Natural killer cell (primary cell): Measurements from ENCODE around the gene FAM162A. TPM values are rescaled to one million over a fixed set of nuclear protein-coding genes. Genes with fewer than 3 reads are reported as not detected.

Experiments used
- ATAC-seq, 3 donors: fragments of 150-1000 bp in 2 of 3; fragments of 200-7000 bp in 1 of 3; cut with Tn5 transposase; 1 replicate in 1 of 3; 2 replicates in 2 of 3; pipeline ENCODE4 v1.10.0; 2021; ENCODE audit warnings: mild to moderate bottlenecking in 2 of 3, moderate library complexity in 2 of 3
- DNase-seq, 2 donors: peaks; one replicate each; pipeline versions ENCODE4 v3.0.0 to v3.0.0-alpha.2; 2013 to 2021; ENCODE audit warnings: mixed read lengths in 1 of 2
- H3K27ac ChIP-seq: one replicate; pipeline ENCODE4 v1.5.1; 2013; ENCODE audit warnings: mild to moderate bottlenecking, low read length
- H3K27me3 ChIP-seq: one replicate; pipeline ENCODE4 v1.6.1; 2013; ENCODE audit warnings: low read length; ENCODE audit not compliant: control insufficient read depth, insufficient read depth
- H3K36me3 ChIP-seq: one replicate; pipeline ENCODE4 v1.6.1; 2013; ENCODE audit warnings: low read length; ENCODE audit not compliant: control insufficient read depth, insufficient read depth
- H3K4me1 ChIP-seq: one replicate; pipeline ENCODE4 v1.6.1; 2013; ENCODE audit warnings: low read length; ENCODE audit not compliant: control insufficient read depth, insufficient read depth
- H3K4me3 ChIP-seq: one replicate; pipeline ENCODE4 v1.5.1; 2013; ENCODE audit warnings: low read length
- H3K9me3 ChIP-seq: one replicate; pipeline ENCODE4 v1.6.1; 2013; ENCODE audit warnings: low read length; ENCODE audit not compliant: control insufficient read depth, insufficient read depth
- H3K27ac Mint-ChIP-seq, 2 donors: one replicate each; pipeline ENCODE4 v1.8.0; 2022; ENCODE audit warnings: mild to moderate bottlenecking in 2 of 2, mixed read lengths in 2 of 2, moderate library complexity in 1 of 2
- H3K27me3 Mint-ChIP-seq, 2 donors: one replicate each; pipeline ENCODE4 v1.8.0; 2022; ENCODE audit warnings: low read depth in 2 of 2, mixed read lengths in 2 of 2
- H3K36me3 Mint-ChIP-seq: one replicate; pipeline ENCODE4 v1.8.0; 2022; ENCODE audit warnings: mixed read lengths
- H3K4me1 Mint-ChIP-seq, 2 donors: one replicate each; pipeline ENCODE4 v1.8.0; 2022; ENCODE audit warnings: mixed read lengths in 2 of 2
- H3K4me3 Mint-ChIP-seq: one replicate; pipeline ENCODE4 v1.8.0; 2022; ENCODE audit warnings: mild to moderate bottlenecking, moderate library complexity, mixed read lengths
- H3K9me3 Mint-ChIP-seq, 2 donors: one replicate each; pipeline ENCODE4 v1.8.0; 2022; ENCODE audit warnings: mixed read lengths in 2 of 2
- WGBS: methylation state at CpG from one replicate; pipeline ENCODE4 v1.1.7; 2013; ENCODE audit warnings: missing lambda C conversion rate; ENCODE audit not compliant: insufficient coverage; 5-methylcytosine and 5-hydroxymethylcytosine counted together
- intact Hi-C: fragments of 100-400 bp; cut with micrococcal nuclease; formaldehyde crosslinking; loops from one replicate; pipeline ENCODE4 v1.14.2; 2022
- total RNA-seq, 4 donors: library from RNA; stranded (reverse); fragments of 120-200 nt in 1 of 4; gene quantifications; one replicate each; pipeline versions ENCODE4 v1.2.3 to v1.2.4, GENCODE V29; 2013 to 2022
- TF ChIP-seq, protein P1 (sequence below): fragments of 200-600 bp; IDR thresholded peaks from one replicate; pipeline ENCODE4 v1.8.0; 2022; ENCODE audit warnings: antibody characterized with exemption

FAM162A gene
- total RNA-seq, 3 donors from 2014 or later (not counting 1 experiment from before 2014, with no cell fraction given), result 12.2 to 18.4 (median 16.3) TPM

DNA sequence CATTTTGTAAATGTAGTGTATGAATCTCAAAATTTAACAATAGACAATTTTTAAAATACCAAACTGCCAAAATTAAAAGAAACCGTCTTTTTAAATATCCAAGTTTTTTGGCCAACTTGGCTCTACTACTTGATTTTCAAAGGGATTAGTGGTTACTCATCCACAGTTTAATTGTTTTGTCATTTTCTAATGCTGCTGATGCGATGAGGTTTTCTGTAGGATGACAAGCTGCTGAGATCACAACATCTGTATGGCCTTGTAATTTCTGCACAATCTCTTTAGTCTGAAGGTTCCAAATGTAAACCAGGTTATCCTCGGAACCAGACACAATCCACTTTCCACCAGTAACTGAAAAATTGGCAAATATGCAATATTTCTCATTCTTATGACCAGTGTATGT is 30.4 kb downstream of the FAM162A start:
- Histone ChIP-seq H3K36me3 (peaks cover 5% of the 10 kb centered on the region), H3K9me3 (no peaks in the 10 kb centered on the region), H3K27me3 (no peaks in the 10 kb centered on the region), H3K4me3 (no peak overlapping the region), H3K27ac (no peak overlapping the region), H3K4me1 (peaks cover 13% of the 10 kb centered on the region)
- intact Hi-C loops, result loop anchor here (10.0 kb wide), 1 partner anchor 1170 kb away; the partner anchor contains the start of gene HACD2
- no peaks in the 10 kb centered on the region for H3K36me3 Mint-ChIP-seq
- DNase-seq (no peak), ATAC-seq (no peak)
- H3K4me3 Mint-ChIP-seq, result peak overlapping the region; percentile 97
- no peaks in the 10 kb centered on the region for H3K27me3 Mint-ChIP-seq
- TF ChIP-seq, protein P1, sequence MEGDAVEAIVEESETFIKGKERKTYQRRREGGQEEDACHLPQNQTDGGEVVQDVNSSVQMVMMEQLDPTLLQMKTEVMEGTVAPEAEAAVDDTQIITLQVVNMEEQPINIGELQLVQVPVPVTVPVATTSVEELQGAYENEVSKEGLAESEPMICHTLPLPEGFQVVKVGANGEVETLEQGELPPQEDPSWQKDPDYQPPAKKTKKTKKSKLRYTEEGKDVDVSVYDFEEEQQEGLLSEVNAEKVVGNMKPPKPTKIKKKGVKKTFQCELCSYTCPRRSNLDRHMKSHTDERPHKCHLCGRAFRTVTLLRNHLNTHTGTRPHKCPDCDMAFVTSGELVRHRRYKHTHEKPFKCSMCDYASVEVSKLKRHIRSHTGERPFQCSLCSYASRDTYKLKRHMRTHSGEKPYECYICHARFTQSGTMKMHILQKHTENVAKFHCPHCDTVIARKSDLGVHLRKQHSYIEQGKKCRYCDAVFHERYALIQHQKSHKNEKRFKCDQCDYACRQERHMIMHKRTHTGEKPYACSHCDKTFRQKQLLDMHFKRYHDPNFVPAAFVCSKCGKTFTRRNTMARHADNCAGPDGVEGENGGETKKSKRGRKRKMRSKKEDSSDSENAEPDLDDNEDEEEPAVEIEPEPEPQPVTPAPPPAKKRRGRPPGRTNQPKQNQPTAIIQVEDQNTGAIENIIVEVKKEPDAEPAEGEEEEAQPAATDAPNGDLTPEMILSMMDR, result no peak
- WGBS, result 90% methylated on average over 3 of the region's 3 CpGs
- peak overlapping the region; percentile 98 for H3K27ac Mint-ChIP-seq
- H3K4me1 Mint-ChIP-seq, result peaks cover 41 to 51% of the 10 kb centered on the region in 2 donors
- no peaks in the 10 kb centered on the region for H3K9me3 Mint-ChIP-seq

DNA sequence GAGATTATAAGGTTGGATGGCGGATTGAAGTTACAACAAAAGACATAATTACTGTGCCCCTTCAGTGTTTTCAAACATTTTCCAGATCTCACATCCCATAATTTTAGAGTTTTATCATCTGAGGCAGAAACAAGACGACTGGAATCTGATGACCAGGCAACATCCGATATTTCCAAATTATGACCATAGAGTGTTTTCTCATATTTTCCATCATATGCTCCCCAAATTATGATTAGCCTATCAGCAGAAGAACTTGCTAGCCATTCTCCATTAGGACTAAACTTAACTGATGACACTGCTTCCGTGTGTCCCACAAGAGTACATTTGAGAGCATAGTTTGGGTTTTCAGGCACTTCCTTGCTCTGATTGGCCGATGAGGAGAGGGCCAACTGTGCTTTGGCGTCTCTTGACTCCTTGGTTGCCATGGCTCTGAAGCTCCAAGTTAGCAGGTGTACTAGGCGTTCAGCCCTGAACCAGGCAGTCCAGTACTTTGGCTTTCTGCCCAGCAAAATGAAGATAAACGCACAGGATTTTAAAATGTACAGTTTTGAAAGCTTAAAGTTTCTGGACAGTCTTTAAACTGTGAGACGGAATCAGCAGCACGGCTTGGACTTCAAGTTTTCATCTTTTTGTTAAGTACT is 31.2 kb downstream of the FAM162A start:
- peak overlapping the region; percentile 98 for H3K27ac Mint-ChIP-seq
- ATAC-seq (peak in 2 of 3 donors; percentile 13 to 24), DNase-seq (peak; percentile 18 to 69)
- Histone ChIP-seq H3K27me3 (no peaks in the 10 kb centered on the region), H3K9me3 (no peaks in the 10 kb centered on the region), H3K4me3 (peak overlapping the region; percentile 80), H3K36me3 (peaks cover 2% of the 10 kb centered on the region), H3K4me1 (peaks cover 13% of the 10 kb centered on the region), H3K27ac (peak overlapping the region; percentile 92)
- no peaks in the 10 kb centered on the region for H3K27me3 Mint-ChIP-seq
- WGBS, result 28% methylated on average over 10 of the region's 10 CpGs
- peaks cover 41 to 51% of the 10 kb centered on the region in 2 donors for H3K4me1 Mint-ChIP-seq
- H3K4me3 Mint-ChIP-seq, result peak overlapping the region; percentile 97
- no peaks in the 10 kb centered on the region for H3K36me3 Mint-ChIP-seq
- H3K9me3 Mint-ChIP-seq, result no peaks in the 10 kb centered on the region
- intact Hi-C loops, result loop anchor here (5.0 to 10.0 kb wide), 3 partner anchors 82 to 1170 kb away; partner anchors contain the start of genes HACD2 and HSPBAP1
- TF ChIP-seq, protein P1, result no peak

- ATAC-seq (peak; percentile 88 to 95 (median 92)), DNase-seq (peak; percentile 99 to 100)
- no peaks in the 10 kb centered on the region for H3K36me3 Mint-ChIP-seq
- peak within 1 kb of the TSS; percentile 98 for H3K27ac Mint-ChIP-seq
- H3K27me3 ChIP-seq, result no peaks in the 10 kb centered on the region
- H3K27me3 Mint-ChIP-seq, result no peaks in the 10 kb centered on the region
- H3K9me3 ChIP-seq, result no peaks in the 10 kb centered on the region
- H3K27ac ChIP-seq, result peak within 1 kb of the TSS; percentile 92
- WGBS, result 0% methylated on average over 48 of the region's 48 CpGs
- H3K9me3 Mint-ChIP-seq, result no peaks in the 10 kb centered on the region
- peaks cover 37 to 51% of the 10 kb centered on the region in 2 donors for H3K4me1 Mint-ChIP-seq
- intact Hi-C loops, result loop anchor here (1.0 to 10.0 kb wide), 6 partner anchors 32 to 1169 kb away; partner anchors contain the start of genes FAM162A, HACD2, HSPBAP1 and KPNA1
- peaks cover 13% of the 10 kb centered on the region for H3K4me1 ChIP-seq
- peak within 1 kb of the TSS; percentile 97 for H3K4me3 Mint-ChIP-seq
- peak within 1 kb of the TSS; percentile 80 for H3K4me3 ChIP-seq
- peaks cover 2% of the 10 kb centered on the region for H3K36me3 ChIP-seq
- TF ChIP-seq, protein P1, result no peak
Measured at GRCh38 chr3:122415762-122416654, 32.0 kb downstream of the FAM162A start, which contains the start of gene WDR5B. TSS of gene WDR5B (minus strand) at chr3:122416062. CDS start at chr3:122415528, 534 bp downstream.
